ENCODE measurements around the gene SSR1. TPM values are rescaled to one million over a fixed set of nuclear protein-coding genes. Genes with fewer than 3 reads are reported as not detected.

The SSR1 gene
- 10 to 100 TPM; 44.5 to 85.6 (median 64.2) TPM for total RNA-seq

GRCh38 chr6:7312616-7313504 lies at the start of gene SSR1:
TSS of gene SSR1 (minus strand) at chr6:7313199. CDS start at chr6:7313120, 79 bp downstream.
- TF ChIP-seq CTCF (IDR thresholded peaks at IDR 0.05; ENCODE audit: low read depth) = no peak

- TF ChIP-seq CTCF (IDR thresholded peaks at IDR 0.05; ENCODE audit: low read depth) = no peak
Measured at GRCh38 chr6:7343546-7344475, 30.8 kb upstream of the SSR1 start.

GRCh38 chr6:7341989-7342742 lies 29.2 kb upstream of the SSR1 start:
- TF ChIP-seq CTCF (IDR thresholded peaks at IDR 0.05; ENCODE audit: low read depth) = no peak

GRCh38 chr6:7341271-7341670 lies 28.3 kb upstream of the SSR1 start:
- no peak for TF ChIP-seq CTCF (IDR thresholded peaks at IDR 0.05; ENCODE audit: low read depth)

- no peak for TF ChIP-seq CTCF (IDR thresholded peaks at IDR 0.05; ENCODE audit: low read depth)
Measured at GRCh38 chr6:7338031-7338430, 25.0 kb upstream of the SSR1 start.

- TF ChIP-seq CTCF (IDR thresholded peaks at IDR 0.05; ENCODE audit: low read depth) = no peak
Measured at GRCh38 chr6:7335519-7335918, 22.5 kb upstream of the SSR1 start.

Data from subcutaneous adipose tissue (tissue), 4 donors.